Left lobe of liver (tissue), 2 donors: ENCODE measurements around the gene MACROD2. TPM values are rescaled to one million over a fixed set of nuclear protein-coding genes. Genes with fewer than 3 reads are reported as not detected.

ENCODE experiments used
- ATAC-seq: fragments of 200-7000 bp; cut with Tn5 transposase; one replicate; pipeline ENCODE4 v1.9.1; 2020; ENCODE audit warnings: mild to moderate bottlenecking, moderate library complexity
- DNase-seq: peaks from one replicate; pipeline ENCODE4 v3.0.0-alpha.2; 2020; ENCODE audit warnings: low spot score
- total RNA-seq: library from RNA; stranded (reverse); gene quantifications from one replicate; pipeline ENCODE4 v1.2.1, GENCODE V29; 2021
- donor health status: DM: no; HTN: no; CAD: no; lungs with moderate emphysema.
- donor health status: DM: no; HTN: yes; CAD: no.

MACROD2 gene
- total RNA-seq, 1 donor from 2014 or later = 3.7 TPM

GRCh38 chr20:14062171-14062570 is 66.9 kb downstream of the MACROD2 start:
- ATAC-seq (no peak), DNase-seq (no peak)

- DNase-seq = no peak
- ATAC-seq = no peak
Measured at GRCh38 chr20:14062786-14063185, 67.5 kb downstream of the MACROD2 start.

DNA sequence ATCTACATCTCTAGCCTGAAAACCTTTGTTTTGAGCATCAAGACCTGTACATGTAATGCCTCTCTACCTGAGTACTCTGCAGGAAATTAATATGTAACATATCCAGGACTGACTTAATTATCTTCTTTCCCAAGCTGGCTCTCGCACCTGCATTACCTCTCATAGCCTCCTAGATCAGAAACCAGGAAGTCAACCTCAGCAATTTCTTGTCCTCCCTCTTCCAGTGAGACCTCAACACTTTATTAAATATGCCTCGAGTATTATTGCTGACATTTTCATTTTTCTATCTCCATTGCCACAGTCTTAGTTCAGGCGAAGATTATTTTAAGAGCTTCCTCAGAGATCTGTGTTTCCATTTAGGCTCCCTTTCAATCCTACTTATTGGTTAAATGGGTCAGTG is 69.0 kb downstream of the MACROD2 start:
- ATAC-seq (no peak), DNase-seq (no peak)

DNA sequence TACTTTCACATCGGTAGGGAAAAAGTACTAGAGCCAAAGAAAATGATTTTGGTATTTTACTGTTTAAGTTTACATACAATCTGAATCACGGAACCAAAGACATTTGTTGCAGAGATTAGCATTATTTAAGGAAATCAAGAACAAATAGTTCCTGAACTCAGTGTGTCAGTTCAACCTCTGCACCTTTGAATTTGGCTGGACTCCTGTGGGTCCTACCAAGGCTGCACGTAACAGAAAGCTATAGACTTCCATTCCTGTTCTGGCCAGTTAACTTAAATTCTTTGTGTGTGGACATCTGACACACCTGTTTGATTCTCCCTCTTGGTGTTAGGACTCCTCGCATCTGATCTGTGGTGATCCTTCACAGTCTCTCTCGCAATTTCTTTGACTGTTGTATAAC is 69.6 kb downstream of the MACROD2 start:
- no peak for DNase-seq
- peak; percentile 32 for ATAC-seq

DNA sequence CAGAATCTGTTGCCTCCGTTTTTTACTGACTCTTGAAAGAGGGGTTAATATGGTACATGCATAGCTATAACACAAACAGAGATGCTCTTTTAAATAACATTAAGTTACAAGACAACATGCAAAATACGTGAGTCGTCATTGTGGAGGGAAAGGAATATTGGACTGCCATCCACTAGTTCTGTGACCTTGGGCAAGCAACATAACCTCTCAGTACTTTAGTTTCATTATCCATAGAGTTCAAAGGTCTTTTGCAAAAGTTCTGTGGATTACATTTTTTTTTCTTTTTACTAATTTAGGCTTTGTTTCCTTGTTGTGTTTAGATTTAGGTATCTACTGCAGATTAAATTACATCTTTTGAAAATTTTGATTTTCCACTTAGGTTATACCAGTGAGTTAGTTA is 70.5 kb downstream of the MACROD2 start:
- no peak for DNase-seq
- peak; percentile 87 for ATAC-seq

DNA sequence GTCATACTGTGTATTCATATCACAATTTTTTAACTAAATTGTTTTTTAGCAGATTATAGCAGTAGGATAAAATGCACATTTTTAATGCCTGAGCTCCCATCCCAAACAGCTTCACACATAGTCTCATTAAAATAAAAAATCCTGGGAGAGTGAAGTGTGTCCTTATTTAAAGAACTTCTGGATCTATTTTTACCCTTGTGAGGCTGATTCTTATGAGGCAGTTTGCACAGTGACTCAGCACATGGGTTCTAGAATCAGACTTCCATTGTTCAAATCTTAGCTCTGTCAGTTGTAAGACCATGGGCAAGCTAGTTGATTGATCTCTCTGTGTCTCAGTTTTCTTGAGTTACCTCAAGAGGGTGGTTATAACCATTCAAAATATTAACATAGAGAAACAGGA is 72.3 kb downstream of the MACROD2 start:
- no peak for ATAC-seq
- no peak for DNase-seq

DNA sequence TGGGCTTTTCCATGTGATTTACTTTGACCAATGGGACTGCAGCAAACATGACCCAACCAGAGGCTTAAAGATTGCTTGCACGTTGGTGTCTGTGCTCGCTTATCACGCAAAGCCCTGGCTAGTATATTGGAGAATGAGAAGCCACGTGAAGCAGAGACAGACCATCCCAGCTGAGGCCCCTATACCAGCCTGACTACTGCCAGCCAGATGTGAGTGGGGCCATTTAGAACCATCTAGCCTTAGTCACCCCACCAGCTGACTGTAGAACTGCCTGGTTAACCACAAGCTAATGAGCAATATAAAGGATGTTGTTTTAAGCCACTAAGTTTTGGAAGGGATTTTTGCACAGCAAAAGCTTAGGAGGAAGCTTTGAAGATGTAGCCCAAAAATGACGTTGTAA is 74.5 kb downstream of the MACROD2 start:
- DNase-seq = no peak
- no peak for ATAC-seq

GRCh38 chr20:14093652-14094051 is 98.3 kb downstream of the MACROD2 start:
- ATAC-seq = no peak
- no peak for DNase-seq

DNA sequence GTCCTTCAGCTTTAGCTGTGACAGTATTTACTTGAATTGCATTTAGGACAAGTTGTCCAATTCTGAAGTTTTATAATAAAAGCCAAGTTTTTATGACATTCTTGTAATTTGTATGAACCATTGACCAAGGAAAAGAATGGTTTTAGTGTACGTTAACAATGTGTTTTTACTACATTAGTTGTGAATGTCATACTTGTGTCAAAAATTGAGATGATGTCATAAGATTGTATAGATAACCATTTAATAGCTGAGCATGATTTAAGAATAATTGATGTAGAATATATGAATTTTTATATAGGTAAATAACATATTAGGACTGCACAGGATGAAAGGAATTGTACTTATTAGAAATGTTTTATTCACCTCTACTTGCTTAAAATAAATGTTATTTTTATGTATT is 102.9 kb downstream of the MACROD2 start:
- no peak for DNase-seq
- ATAC-seq = no peak

GRCh38 chr20:14113416-14113815 is 118.1 kb downstream of the MACROD2 start:
- ATAC-seq (no peak), DNase-seq (no peak)

DNA sequence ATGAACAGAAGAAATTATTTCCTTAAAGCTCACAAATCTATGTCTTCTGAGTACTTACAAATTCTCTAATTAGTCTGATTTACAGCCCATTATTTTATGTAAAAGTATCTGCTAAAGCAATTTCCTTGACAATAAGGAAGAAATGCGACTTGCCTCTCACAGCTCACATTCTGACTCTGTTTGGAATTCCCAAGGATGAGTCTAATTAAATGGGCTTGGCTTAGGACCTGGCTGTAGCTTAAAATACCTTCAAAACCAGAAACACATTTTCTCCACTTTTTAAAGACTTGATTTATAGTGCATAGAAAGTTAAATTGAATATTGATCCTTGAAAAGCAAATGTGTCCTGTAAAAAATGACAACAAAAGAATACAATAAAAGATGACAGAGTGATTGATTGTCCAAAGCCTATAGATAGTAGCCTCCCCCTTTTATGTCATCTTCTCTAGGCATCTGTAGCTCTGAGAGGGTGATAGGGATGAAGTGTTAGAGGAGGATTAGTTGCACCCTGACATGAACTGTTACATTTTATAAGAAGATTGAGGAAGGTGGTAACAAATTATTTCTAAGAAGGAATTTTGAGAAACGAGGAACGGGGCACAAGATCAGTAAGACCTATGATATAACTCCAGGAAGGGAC is 118.9 kb downstream of the MACROD2 start:
- ATAC-seq (no peak), DNase-seq (no peak)

DNA sequence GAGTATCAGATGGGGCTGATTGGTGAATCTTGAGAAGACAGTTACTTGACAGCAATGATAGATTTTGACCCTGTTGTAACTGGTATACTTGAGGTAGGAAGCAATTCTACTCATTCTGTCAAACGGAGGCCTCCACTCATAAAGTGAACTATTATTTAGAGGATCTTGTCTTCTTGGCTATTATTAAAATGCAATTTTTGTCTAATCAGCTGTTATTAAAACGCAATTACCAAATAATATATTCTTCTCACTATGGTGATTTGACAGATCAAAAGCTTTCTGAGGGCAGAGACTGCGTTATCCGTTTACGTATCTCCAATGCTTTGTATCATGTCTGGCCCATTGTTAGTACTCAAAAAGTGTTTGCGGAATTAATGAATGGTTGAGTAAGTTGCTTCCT is 120.7 kb downstream of the MACROD2 start:
- DNase-seq (no peak), ATAC-seq (no peak)

DNA sequence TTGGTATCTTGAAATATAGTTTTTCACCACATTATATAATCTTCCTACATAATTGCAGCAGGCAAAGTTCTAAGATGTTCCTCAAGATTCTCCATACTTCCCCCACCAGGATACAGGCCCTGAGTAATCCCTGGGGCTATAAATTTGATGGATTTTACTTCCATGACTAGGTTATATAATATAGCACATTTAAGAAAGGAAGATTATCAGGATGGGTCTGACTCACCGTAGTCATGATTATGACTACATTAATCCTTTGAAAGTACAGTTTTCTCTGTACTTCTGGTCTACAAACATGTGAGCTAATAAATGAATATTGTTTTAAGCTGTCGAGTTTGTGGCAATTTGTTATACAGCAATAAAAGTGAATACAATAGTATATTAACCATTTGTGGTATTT is 122.5 kb downstream of the MACROD2 start:
- no peak for DNase-seq
- no peak for ATAC-seq

DNA sequence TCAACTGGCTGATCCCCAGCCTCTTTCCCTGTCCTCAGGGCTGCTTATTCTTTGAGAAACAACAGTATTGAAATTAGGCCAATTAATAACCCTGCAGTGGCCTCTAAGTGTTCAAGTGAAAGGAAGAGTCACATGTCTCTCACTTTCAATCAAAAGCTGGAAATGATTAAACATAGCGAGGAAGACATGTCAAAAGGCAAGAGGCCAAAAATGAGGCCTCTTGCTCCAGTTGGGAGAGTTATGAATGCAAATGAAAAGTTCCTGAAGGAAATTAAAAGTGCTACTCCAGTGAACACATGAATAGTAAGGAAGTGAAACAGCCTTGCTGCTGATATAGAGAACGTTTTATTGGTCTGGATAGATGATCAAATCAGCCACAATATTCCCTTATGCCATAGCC is 131.5 kb downstream of the MACROD2 start:
- ATAC-seq = no peak
- no peak for DNase-seq

DNA sequence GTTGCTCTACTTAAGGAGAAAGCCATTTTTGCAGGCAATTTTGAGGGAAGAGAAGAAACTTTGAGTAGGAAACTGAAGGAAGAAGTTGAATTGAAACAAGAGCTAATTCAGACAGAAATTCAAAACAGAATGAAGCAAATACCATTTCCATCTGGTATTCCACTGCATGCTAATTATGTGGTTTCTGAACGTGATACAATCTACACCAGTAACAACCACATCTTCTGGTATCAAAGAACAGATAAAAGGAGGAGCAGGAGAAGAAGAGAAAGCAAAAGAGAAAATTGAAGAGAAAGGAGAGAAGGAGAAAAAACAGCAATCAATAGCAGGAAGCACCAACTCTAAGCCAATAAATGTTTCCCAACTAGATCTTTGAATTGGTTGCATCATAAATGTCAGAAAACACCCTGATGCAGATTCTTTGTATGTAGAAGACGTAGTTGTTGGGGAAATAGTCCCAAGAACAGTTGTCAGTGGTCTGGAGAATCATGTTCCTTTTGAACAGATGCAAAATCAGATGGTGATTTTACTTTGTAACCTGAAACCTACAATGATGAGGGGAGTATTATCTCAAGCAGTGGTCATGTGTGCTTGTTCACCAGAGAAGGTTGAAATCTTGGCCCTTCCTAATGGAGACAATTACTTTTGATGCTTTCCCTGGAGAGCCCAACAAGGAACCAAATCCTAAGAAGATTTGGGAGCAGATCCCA is 132.4 kb downstream of the MACROD2 start:
- ATAC-seq = no peak
- DNase-seq = no peak

DNA sequence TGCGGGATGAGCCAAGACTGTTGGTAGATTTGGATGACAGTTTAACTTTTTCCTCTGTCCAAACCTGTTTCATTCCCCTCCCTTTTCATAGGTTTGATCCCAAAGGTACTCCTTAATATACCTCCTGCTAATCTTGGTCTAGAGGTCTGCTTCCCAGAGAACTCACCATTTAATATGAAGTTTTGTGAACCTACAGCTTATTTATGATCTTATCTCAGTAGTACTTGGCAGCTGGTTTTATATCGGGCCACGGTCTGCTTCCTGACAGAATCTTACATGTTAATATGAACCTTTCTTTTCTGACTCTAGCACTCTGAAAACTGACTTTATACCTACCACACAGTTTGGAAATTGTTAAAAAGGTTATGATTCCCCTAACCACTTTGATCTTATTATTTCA is 138.7 kb downstream of the MACROD2 start:
- ATAC-seq = no peak
- no peak for DNase-seq

GRCh38 chr20:14142171-14142570 is 146.9 kb downstream of the MACROD2 start:
- peak; percentile 51 for DNase-seq
- ATAC-seq = peak; percentile 94

GRCh38 chr20:14142964-14143627 is 147.8 kb downstream of the MACROD2 start:
- ATAC-seq (no peak), DNase-seq (no peak)

- ATAC-seq = no peak
Measured at GRCh38 chr20:14148042-14148441, 152.7 kb downstream of the MACROD2 start.

GRCh38 chr20:14155361-14155760 is 160.0 kb downstream of the MACROD2 start:
- no peak for ATAC-seq
- DNase-seq = no peak

More at GRCh38 chr20:14148042-14148441, 152.7 kb downstream of the MACROD2 start:
- no peak for DNase-seq

GRCh38 chr20:14178528-14178927 is 183.2 kb downstream of the MACROD2 start:
- no peak for ATAC-seq

DNA sequence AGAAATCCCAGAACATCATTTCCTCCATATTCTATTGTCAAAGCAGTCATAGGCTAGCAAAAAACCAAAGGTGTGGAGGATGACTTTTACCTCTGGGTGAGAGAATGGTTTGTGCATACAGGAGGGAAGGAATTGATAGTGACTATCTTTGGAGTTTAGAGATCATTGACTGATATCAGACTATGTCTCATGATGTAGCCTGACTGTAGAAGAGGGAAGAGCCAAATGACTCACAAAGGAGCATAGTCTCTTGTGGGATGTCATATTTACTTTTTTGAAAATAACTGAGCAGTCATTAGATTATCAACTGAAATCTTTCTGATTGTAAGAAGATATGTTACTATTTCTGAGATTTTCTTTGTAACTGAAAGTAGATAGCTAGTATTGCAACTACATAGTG is 183.6 kb downstream of the MACROD2 start:
- no peak for ATAC-seq
- no peak for DNase-seq

More at GRCh38 chr20:14178528-14178927, 183.2 kb downstream of the MACROD2 start:
- no peak for DNase-seq
